ENCODE data around the gene LHFPL5.

LHFPL5 gene

DNA sequence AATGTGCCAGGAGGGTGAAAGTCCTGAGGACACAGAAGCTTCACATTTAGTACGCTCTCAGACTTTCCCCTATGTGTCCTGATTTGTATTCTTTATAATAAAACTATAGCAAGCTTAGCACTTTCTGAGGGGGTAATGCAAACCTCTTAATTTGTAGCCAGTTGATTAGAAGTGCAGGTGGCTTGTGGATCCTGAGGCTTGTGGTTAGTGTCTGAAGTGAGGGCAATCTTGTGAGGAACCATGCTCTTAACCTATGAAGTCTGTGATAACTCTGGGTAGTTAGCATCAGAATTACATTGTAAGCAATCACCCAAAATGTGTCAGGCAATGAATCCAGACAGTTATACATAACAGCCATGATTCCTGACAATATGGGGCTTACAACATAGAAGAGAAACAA, 51.1 kb downstream of the LHFPL5 start:
- no peak for DNase-seq (ENCODE audit: low read depth)

DNA sequence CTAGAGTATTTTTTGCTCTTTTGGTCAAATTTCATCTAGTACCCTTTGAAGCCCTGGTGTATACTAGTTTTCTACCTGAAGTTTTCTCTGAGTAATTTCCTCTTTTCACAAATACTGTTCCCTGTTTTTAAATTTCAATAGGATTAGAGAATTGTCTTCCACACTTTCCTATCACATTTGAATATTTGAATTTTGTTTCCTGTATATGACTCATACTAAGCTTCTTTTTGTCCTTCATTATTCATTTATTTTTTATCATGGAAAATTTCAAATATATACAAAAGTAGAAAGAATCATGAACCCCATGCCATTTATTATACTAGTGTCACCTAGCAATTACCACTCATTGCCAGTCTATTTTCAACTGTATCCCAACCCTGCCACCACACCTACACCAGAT, 52.7 kb downstream of the LHFPL5 start:
- no peak for DNase-seq (ENCODE audit: low read depth)

DNA sequence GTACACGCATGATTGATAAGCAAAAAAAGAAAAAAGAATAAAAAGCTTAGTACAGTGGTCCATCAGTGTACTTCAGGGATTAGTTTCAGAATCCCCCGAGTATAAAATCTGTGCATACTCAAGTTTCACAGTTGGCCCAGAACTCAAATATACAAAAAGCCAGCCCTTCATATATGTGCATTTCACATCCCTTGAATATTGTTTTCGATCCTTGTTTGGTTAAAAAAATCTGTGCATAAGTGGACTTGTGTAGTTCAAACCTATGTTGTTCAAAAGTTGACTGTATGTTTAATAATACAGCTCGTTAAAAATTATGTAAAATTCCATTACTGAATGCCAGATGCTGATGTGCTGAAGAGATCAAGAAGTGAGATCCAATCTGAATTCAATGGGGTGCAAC, 54.2 kb downstream of the LHFPL5 start:
- no peak for DNase-seq (ENCODE audit: low read depth)
